ENCODE results near the gene COL4A1.

Gene COL4A1

GRCh38 chr13:110138010-110138699 lies 168.8 kb downstream of the COL4A1 start:
- peak in 47 of 58 donors; percentile 25 to 84 (median 59) for DNase-seq

GRCh38 chr13:110137680-110138009 lies 169.3 kb downstream of the COL4A1 start:
- peak in 22 of 58 donors; percentile 20 to 76 (median 52) for DNase-seq

- peak in 17 of 58 donors; percentile 12 to 72 (median 40) for DNase-seq
These were observed 170.0 kb downstream of the COL4A1 start for GRCh38 chr13:110136660-110137585.

GRCh38 chr13:110135977-110136597 lies 170.9 kb downstream of the COL4A1 start:
- no peak for DNase-seq

- peak in 3 of 58 donors; percentile 21 to 51 (median 46) for DNase-seq
These were observed 172.2 kb downstream of the COL4A1 start for GRCh38 chr13:110134801-110135200.

- no peak for DNase-seq
These were observed 173.3 kb downstream of the COL4A1 start for GRCh38 chr13:110133425-110134235.

- DNase-seq: peak in 13 of 58 donors; percentile 22 to 73 (median 46)
These were observed 174.6 kb downstream of the COL4A1 start for GRCh38 chr13:110132225-110132982.

GRCh38 chr13:110131424-110131823 lies 175.5 kb downstream of the COL4A1 start:
- DNase-seq: no peak

- DNase-seq: no peak
These were observed 176.5 kb downstream of the COL4A1 start for GRCh38 chr13:110130431-110130830.

- DNase-seq: peak in 2 of 58 donors; percentile 29 to 35
These were observed 177.3 kb downstream of the COL4A1 start for GRCh38 chr13:110129539-110130186.

- no peak for DNase-seq
These were observed 177.9 kb downstream of the COL4A1 start for GRCh38 chr13:110129076-110129475.

GRCh38 chr13:110128546-110128945 lies 178.4 kb downstream of the COL4A1 start:
- no peak for DNase-seq

- DNase-seq: no peak
These were observed 178.9 kb downstream of the COL4A1 start for GRCh38 chr13:110127986-110128511.

GRCh38 chr13:110126391-110126961 lies 180.5 kb downstream of the COL4A1 start:
- DNase-seq: peak in 20 of 58 donors; percentile 13 to 76 (median 34)

GRCh38 chr13:110125613-110126272 lies 181.2 kb downstream of the COL4A1 start:
- no peak for DNase-seq

GRCh38 chr13:110125157-110125556 lies 181.8 kb downstream of the COL4A1 start:
- DNase-seq: no peak

GRCh38 chr13:110124201-110124940 lies 182.6 kb downstream of the COL4A1 start:
- no peak for DNase-seq

Measured in anterior cingulate cortex (tissue), 58 donors.